HCT116 (cell line): ENCODE measurements around the gene CEBPB. TPM values are rescaled to one million over a fixed set of nuclear protein-coding genes. Genes with fewer than 3 reads are reported as not detected.
A peak's percentile ranks its signal among the peaks of the same experiment; 100 is the strongest.

Experiments used
- ATAC-seq: fragments of 200-7000 bp; cut with Tn5 transposase; 2 replicates; pipeline ENCODE4 v1.9.1; 2020; ENCODE audit warnings: mild to moderate bottlenecking, moderate library complexity
- BruUV-seq: library from RNA; stranded (reverse); fragments of 400-500 nt; replicated peaks from 2 replicates; lab custom pipeline; 2021; lab: Mats Ljungman, UMichigan
- CTCF ChIA-PET: fragments of 300-600 bp; sonication (Branson Sonifier 250); formaldehyde crosslinking; loops from one replicate; lab custom pipeline; 2021; ENCODE audit warnings: antibody characterized with exemption; lab: Charles Lee
- POLR2A ChIA-PET: fragments of 300-600, 350-600 bp; sonication (Branson Sonifier 250); formaldehyde crosslinking; loops from one replicate; lab custom pipeline; 2021; ENCODE audit warnings: antibody characterized with exemption; lab: Charles Lee
- RAD21 ChIA-PET, 2 experiments: fragments of 300-600 bp; sonication (Branson Sonifier 250); formaldehyde crosslinking; loops; one replicate each; lab custom pipeline; 2023; ENCODE audit warnings: low total read pairs in 2 of 2; ENCODE audit not compliant: uncharacterized antibody in 2 of 2, unreplicated experiment in 2 of 2, low non-redundant PET in 1 of 2; lab: Charles Lee
- DNase-seq: peaks from one replicate; pipeline ENCODE4 v3.0.0-alpha.2; 2010; ENCODE audit warnings: low read depth, low spot score
- H2AFZ ChIP-seq: fragments of 200-600 bp; shearing (Covaris generic), sonication (generic); 2 replicates; pipeline ENCODE4 v1.6.1; 2017; ENCODE audit warnings: low read depth, mixed run types, mixed read lengths, antibody characterized with exemption, low read length; ENCODE audit not compliant: poor library complexity, severe bottlenecking
- H3K27ac ChIP-seq: 2 replicates; pipeline ENCODE4 v1.5.1; 2012; ENCODE audit warnings: low read depth, low read length
- H3K27me3 ChIP-seq: fragments of 200-600 bp; sonication (generic); 2 replicates; pipeline ENCODE4 v1.6.1; 2016; ENCODE audit warnings: mixed run types, low read length, mixed read lengths; ENCODE audit not compliant: insufficient read depth
- H3K36me3 ChIP-seq, 2 experiments: fragments of 200-500 bp in 1 of 2; fragments of 200-600 bp in 1 of 2; sonication (Bioruptor generic) in 1 of 2; sonication (generic) in 1 of 2; 2 replicates each; pipeline versions ENCODE4 v1.5.1 to v1.6.1; 2014 to 2016; ENCODE audit warnings: low read length in 2 of 2, inconsistent platforms in 1 of 2, mixed read lengths in 1 of 2, mixed run types in 1 of 2; ENCODE audit not compliant: insufficient read depth in 2 of 2, control insufficient read depth in 1 of 2
- H3K4me1 ChIP-seq, 2 experiments: fragments of 200-600 bp in 1 of 2; sonication (generic) in 1 of 2; 2 replicates each; pipeline versions ENCODE4 v1.5.1 to v1.6.1; 2012 to 2017; ENCODE audit warnings: low read length in 2 of 2, inconsistent platforms in 1 of 2, mild to moderate bottlenecking in 1 of 2, mixed read lengths in 1 of 2, mixed run types in 1 of 2, moderate library complexity in 1 of 2; ENCODE audit not compliant: insufficient read depth in 2 of 2, control insufficient read depth in 1 of 2
- H3K4me2 ChIP-seq: fragments of 200-600 bp; sonication (generic); 2 replicates; pipeline ENCODE4 v1.6.1; 2017; ENCODE audit warnings: mixed run types, low read length, mixed read lengths
- H3K4me3 ChIP-seq, 2 experiments: fragments of 200-600 bp in 1 of 2; sonication (generic) in 1 of 2; replicated peaks in 1 of 2; 2 replicates each; pipeline ENCODE4 v1.5.1; 2011 to 2016; ENCODE audit warnings: low read length in 2 of 2, control low read depth in 1 of 2, low read depth in 1 of 2, mild to moderate bottlenecking in 1 of 2, mixed read lengths in 1 of 2, mixed run types in 1 of 2
- H3K79me2 ChIP-seq: fragments of 200-600 bp; sonication (generic); 2 replicates; pipeline ENCODE4 v1.6.1; 2017; ENCODE audit warnings: mild to moderate bottlenecking, mixed run types, low read length, moderate library complexity, mixed read lengths; ENCODE audit not compliant: insufficient read depth
- H3K9ac ChIP-seq: fragments of 200-600 bp; sonication (generic); 2 replicates; pipeline ENCODE4 v1.6.1; 2016; ENCODE audit warnings: low read length, mixed read lengths
- H3K9me2 ChIP-seq: fragments of 200-600 bp; sonication (generic), shearing (Covaris generic); 2 replicates; pipeline ENCODE4 v1.6.1; 2017; ENCODE audit warnings: mixed run types, mild to moderate bottlenecking, moderate library complexity; ENCODE audit not compliant: insufficient read depth
- H3K9me3 ChIP-seq, 2 experiments: fragments of 200-500 bp in 1 of 2; fragments of 200-600 bp in 1 of 2; sonication (Bioruptor generic) in 1 of 2; sonication (generic) in 1 of 2; 2 replicates each; pipeline ENCODE4 v1.6.1; 2014 to 2017; ENCODE audit warnings: low read length in 2 of 2, mixed read lengths in 2 of 2, inconsistent platforms in 1 of 2, low read depth in 1 of 2, mild to moderate bottlenecking in 1 of 2, mixed run types in 1 of 2, moderate library complexity in 1 of 2; ENCODE audit not compliant: control insufficient read depth in 1 of 2, insufficient read depth in 1 of 2
- H4K20me1 ChIP-seq: fragments of 200-600 bp; sonication (generic), shearing (Covaris generic); 2 replicates; pipeline ENCODE4 v1.6.1; 2017; ENCODE audit warnings: mixed run types, mild to moderate bottlenecking, moderate library complexity; ENCODE audit not compliant: insufficient read depth
- POLR2A ChIP-seq: IDR thresholded peaks from 2 replicates; pipeline ENCODE4 v1.7.0; 2011; ENCODE audit warnings: borderline replicate concordance; ENCODE audit not compliant: insufficient read depth, insufficient read length; ENCODE audit errors: extremely low read depth
- POLR2AphosphoS5 ChIP-seq: IDR thresholded peaks from 2 replicates; pipeline ENCODE4 v1.6.1; 2011; ENCODE audit warnings: mild to moderate bottlenecking, low read depth, low read length, moderate library complexity
- SP1 ChIP-seq: IDR thresholded peaks from 2 replicates; pipeline ENCODE4 v1.6.1; 2012; ENCODE audit warnings: low read depth
- ZFX ChIP-seq: fragments of 450-650 bp; IDR thresholded peaks from 2 replicates; pipeline ENCODE4 v1.6.1; 2017
- intact Hi-C: fragments of 100-400 bp; cut with micrococcal nuclease; formaldehyde crosslinking; loops from 2 replicates; pipeline ENCODE4 v1.10.0; 2022
- total RNA-seq: library from RNA; stranded (reverse); gene quantifications from one replicate; pipeline ENCODE4 v1.2.1, GENCODE V29; 2021; ENCODE audit not compliant: unreplicated experiment
- TF ChIP-seq, protein P1 (sequence below): IDR thresholded peaks from 2 replicates; pipeline ENCODE4 v1.6.1; 2011; ENCODE audit warnings: mild to moderate bottlenecking, low read length, moderate library complexity; ENCODE audit not compliant: insufficient replicate concordance; ENCODE audit errors: extremely low read depth

CEBPB gene
- total RNA-seq, 1 experiment from 2014 or later = 113 TPM

DNA sequence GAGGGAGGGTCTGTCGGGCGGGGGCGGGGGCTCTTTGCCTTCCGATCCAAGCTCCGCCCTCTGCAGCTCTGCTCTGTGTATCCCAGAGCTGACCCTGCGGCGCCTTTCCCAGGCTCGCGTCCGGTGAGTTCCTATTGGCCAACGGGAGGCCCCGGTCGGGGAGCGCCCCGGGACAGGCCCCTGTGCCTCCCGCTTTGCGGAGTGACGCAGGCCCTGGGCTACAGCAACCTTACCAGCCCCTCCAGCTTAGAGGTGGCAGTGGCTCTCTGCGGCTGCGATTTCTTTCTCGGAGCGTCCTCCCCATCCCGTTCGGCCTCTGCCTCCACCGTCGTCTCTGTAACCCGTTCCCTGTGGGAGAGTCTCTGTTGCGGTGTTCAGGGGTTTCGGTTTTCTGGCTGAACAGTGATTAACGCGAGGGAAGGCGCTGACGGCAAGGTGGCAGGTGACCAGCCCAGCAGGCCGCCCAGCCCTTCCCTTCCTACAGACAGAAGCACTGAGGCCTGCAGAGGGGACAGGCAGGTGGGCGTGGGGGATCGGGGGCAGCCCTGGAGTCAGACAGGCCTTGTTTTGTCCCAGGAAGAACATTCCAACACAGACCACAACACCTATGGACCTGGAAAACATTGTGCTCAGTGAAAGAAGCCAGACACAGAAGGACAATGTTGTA is 18.1 kb upstream of the CEBPB start:
- Histone ChIP-seq H3K27ac (peak overlapping the region; percentile 78), H4K20me1 (no peaks in the 10 kb centered on the region), H3K36me3 (no peaks in the 10 kb centered on the region; a peak in 1 of 4 replicates), H3K9ac (peak overlapping the region; percentile 84), H3K9me2 (no peaks in the 10 kb centered on the region), H3K4me2 (peak overlapping the region; percentile 96), H3K27me3 (no peaks in the 10 kb centered on the region), H3K79me2 (0 out of 2 replicates have a peak, but pooled peaks cover 4% of the 10 kb centered on the region), H3K9me3 (no peaks in the 10 kb centered on the region), H3K4me3 (peak overlapping the region; percentile 64 to 73), H3K4me1 (peaks cover 16 to 33% of the 10 kb centered on the region in 2 experiments), H2AFZ (peak overlapping the region; percentile 89)
- ATAC-seq (peak; percentile 96), DNase-seq (no peak)
- ChIA-PET RAD21 (interaction anchor here (0.6 to 2.7 kb wide), 4 partner anchors 50 to 192 kb away, joined by 3 to 10 read pairs (median 4); no protein-coding TSS in a partner anchor), CTCF (interaction anchor here (0.9 to 6.1 kb wide), 5 partner anchors 8 to 193 kb away, joined by 3 to 78 read pairs (median 4); no protein-coding TSS in a partner anchor), POLR2A (interaction anchor here (0.7 to 1.5 kb wide), 5 partner anchors 19 to 196 kb away, joined by 3 to 5 read pairs (median 4); partner anchors contain the start of gene PEDS1)
- intact Hi-C loops = no loop called here
- peak; percentile 78 for TF ChIP-seq POLR2AphosphoS5
- peak; percentile 26 for TF ChIP-seq POLR2A
- peak; percentile 65 for TF ChIP-seq ZFX
- TF ChIP-seq, protein P1, sequence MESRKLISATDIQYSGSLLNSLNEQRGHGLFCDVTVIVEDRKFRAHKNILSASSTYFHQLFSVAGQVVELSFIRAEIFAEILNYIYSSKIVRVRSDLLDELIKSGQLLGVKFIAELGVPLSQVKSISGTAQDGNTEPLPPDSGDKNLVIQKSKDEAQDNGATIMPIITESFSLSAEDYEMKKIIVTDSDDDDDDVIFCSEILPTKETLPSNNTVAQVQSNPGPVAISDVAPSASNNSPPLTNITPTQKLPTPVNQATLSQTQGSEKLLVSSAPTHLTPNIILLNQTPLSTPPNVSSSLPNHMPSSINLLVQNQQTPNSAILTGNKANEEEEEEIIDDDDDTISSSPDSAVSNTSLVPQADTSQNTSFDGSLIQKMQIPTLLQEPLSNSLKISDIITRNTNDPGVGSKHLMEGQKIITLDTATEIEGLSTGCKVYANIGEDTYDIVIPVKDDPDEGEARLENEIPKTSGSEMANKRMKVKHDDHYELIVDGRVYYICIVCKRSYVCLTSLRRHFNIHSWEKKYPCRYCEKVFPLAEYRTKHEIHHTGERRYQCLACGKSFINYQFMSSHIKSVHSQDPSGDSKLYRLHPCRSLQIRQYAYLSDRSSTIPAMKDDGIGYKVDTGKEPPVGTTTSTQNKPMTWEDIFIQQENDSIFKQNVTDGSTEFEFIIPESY = no peak
- peak; percentile 37; the same call in 1 of the 2 replicates for TF ChIP-seq SP1
- TSS peak; percentile 90 for BruUV-seq

DNA sequence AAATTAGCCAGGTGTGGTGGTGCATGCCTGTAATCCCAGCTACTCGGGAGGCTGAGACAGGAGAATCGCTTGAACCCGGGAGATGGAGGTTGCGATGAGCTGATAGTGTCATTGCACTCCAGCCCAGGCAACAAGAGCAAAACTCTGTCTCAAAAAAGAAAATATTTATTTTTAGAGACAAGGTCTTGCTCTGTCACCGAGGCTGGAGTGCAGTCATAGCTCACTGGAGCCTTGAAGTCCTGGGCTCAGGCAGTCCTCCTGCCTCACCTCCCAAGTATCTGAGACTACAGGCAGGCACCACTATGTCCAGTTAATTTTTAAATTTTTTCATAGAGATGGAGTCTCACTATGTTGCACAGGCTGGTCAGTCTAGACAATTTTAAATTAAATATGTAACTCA is 16.2 kb upstream of the CEBPB start:
- CTCF ChIA-PET = no interaction called here
- H3K4me3 ChIP-seq = no peak overlapping the region
- 0 out of 2 replicates have a peak, but pooled peaks cover 4% of the 10 kb centered on the region for H3K79me2 ChIP-seq
- POLR2A ChIA-PET = no interaction called here
- H3K9ac ChIP-seq = no peak overlapping the region
- no peaks in the 10 kb centered on the region for H4K20me1 ChIP-seq
- H3K27me3 ChIP-seq = no peaks in the 10 kb centered on the region
- RAD21 ChIA-PET = no interaction called here
- peaks cover 16 to 29% of the 10 kb centered on the region in 2 experiments for H3K4me1 ChIP-seq
- no peak overlapping the region for H3K4me2 ChIP-seq
- BruUV-seq = no TSS peak
- H3K9me3 ChIP-seq = no peaks in the 10 kb centered on the region
- TF ChIP-seq SP1 = no peak
- no peak overlapping the region for H2AFZ ChIP-seq
- H3K9me2 ChIP-seq = no peaks in the 10 kb centered on the region
- DNase-seq (no peak), ATAC-seq (no peak)
- intact Hi-C loops = no loop called here
- H3K27ac ChIP-seq = no peak overlapping the region
- H3K36me3 ChIP-seq = no peaks in the 10 kb centered on the region; a peak in 1 of 4 replicates
